Endometrial microvascular endothelial cells (primary cell): ENCODE results near the gene ZNF598. TPM values are rescaled to one million over a fixed set of nuclear protein-coding genes. Genes with fewer than 3 reads are reported as not detected.

ENCODE experiments used
- in situ Hi-C: cut with HindIII; loops from 2 replicates; pipeline ENCODE4 v1.10.0; 2017; ENCODE audit warnings: low sequenced_read_pairs, low pct_unique_long_range_greater_than_20kb; ENCODE audit errors: inconsistent ontology term
- total RNA-seq: library from RNA; depleted of rRNA; stranded (reverse); fragments of >200 nt; gene quantifications from one replicate; pipeline ENCODE4 v1.2.3, GENCODE V29; 2015; ENCODE audit errors: inconsistent ontology term

ZNF598 gene
- total RNA-seq, 1 donor from 2014 or later, result 50.6 TPM

DNA sequence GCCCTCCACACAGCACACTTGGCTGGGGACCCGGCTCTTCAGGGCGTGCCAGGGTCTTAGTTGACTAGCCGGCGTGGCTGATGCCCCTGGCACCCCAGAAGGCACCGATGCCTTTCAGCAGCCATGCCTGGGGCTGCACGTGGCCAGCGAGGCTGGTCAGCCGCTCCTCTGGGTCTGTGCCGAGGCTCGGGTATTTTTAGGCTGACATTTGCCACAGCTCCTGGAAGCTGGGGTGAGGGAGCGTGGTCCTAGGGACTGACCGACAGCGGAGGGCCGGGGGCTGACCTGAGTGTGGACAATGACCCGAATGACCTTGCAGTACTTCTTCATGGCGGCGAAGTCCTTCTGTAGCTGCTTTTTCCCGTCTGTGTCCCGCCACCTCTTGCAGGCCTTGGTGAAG is 59.1 kb downstream of the ZNF598 start:
- in situ Hi-C loops, result no loop called here

DNA sequence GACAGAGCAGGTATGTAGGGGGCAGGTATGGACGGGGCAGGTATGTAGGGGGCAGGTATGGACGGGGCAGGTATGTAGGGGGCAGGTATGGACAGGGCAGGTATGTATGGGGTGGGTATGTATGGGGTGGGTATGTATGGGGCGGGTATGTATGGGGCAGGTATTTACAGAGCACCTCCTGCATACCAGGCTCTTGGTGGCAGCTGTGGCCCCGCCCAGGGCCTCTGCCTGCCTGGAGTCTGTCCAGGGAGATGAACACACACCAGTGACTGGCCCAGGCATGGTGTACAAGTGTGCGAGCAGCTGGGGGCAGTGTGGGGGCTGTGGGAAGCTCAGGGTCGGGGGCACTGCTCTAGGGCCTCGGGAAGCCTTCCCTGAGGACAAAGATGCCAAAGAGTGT is 59.6 kb downstream of the ZNF598 start:
- in situ Hi-C loops, result no loop called here

DNA sequence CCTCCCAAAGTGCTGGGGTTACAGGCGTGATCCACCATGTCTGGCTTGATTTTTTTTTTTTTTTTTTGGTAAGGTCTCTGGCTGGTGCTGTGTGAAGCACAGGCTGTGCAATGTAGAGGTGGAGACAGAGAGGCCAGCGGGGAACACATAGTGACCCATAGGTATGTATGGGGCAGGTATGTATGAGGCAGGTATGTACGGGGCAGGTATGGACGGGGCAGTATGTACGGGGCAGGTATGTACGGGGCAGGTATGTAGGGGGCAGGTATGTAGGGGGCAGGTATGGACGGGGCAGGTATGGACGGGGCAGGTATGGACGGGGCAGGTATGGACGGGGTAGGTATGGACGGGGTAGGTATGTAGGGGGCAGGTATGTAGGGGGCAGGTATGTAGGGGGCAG is 60.1 kb downstream of the ZNF598 start:
- in situ Hi-C loops, result no loop called here

Other genes starting within 250 kb of the ZNF598 start
- 65.6 TPM for gene NME3, start 238.3 kb downstream of the ZNF598 start, total RNA-seq
- gene EME2, start 237.0 kb downstream of the ZNF598 start, total RNA-seq, result 3.5 TPM
- gene MRPS34, start 236.7 kb downstream of the ZNF598 start, total RNA-seq, result 148 TPM
- gene SPSB3, start 227.2 kb downstream of the ZNF598 start, total RNA-seq, result 35.5 TPM
- 96.6 TPM for gene NUBP2, start 226.9 kb downstream of the ZNF598 start, total RNA-seq
- not detected for gene IGFALS, start 216.1 kb downstream of the ZNF598 start, total RNA-seq
- gene HAGH, start 183.0 kb downstream of the ZNF598 start, total RNA-seq, result 73.6 TPM
- 71.5 TPM for gene FAHD1, start 182.6 kb downstream of the ZNF598 start, total RNA-seq
- not detected for gene MEIOB, start 137.7 kb downstream of the ZNF598 start, total RNA-seq
- gene HS3ST6, start 91.4 kb downstream of the ZNF598 start, total RNA-seq, result not detected
- gene MSRB1, start 66.6 kb downstream of the ZNF598 start, total RNA-seq, result 11.2 TPM
- gene RPL3L, start 55.1 kb downstream of the ZNF598 start, total RNA-seq, result not detected
- 270 TPM for gene NDUFB10, start 50.3 kb downstream of the ZNF598 start, total RNA-seq
- 2,988 TPM for gene RPS2, start 45.0 kb downstream of the ZNF598 start, total RNA-seq
- not detected for gene RNF151, start 43.0 kb downstream of the ZNF598 start, total RNA-seq
- gene TBL3, start 37.8 kb downstream of the ZNF598 start, total RNA-seq, result 79.9 TPM
- gene NOXO1, start 28.4 kb downstream of the ZNF598 start, total RNA-seq, result 0.09 TPM
- 17.2 TPM for gene GFER, start 25.6 kb downstream of the ZNF598 start, total RNA-seq
- not detected for gene SYNGR3, start 19.9 kb downstream of the ZNF598 start, total RNA-seq
- gene NPW, start 10.0 kb upstream of the ZNF598 start, total RNA-seq, result not detected
- 194 TPM for gene NHERF2, start 17.1 kb upstream of the ZNF598 start, total RNA-seq
- 38.8 TPM for gene NTHL1, start 38.0 kb upstream of the ZNF598 start, total RNA-seq
- 59.2 TPM for gene TSC2, start 38.2 kb upstream of the ZNF598 start, total RNA-seq
- gene PKD1, start 126.1 kb upstream of the ZNF598 start, total RNA-seq, result 53.8 TPM
- 0.74 TPM for gene RAB26, start 138.8 kb upstream of the ZNF598 start, total RNA-seq
- gene TRAF7, start 146.0 kb upstream of the ZNF598 start, total RNA-seq, result 87.3 TPM
- gene CASKIN1, start 186.8 kb upstream of the ZNF598 start, total RNA-seq, result not detected
- gene MLST8, start 195.6 kb upstream of the ZNF598 start, total RNA-seq, result 40.6 TPM
- 1.9 TPM for gene BRICD5, start 201.0 kb upstream of the ZNF598 start, total RNA-seq
- gene PGP, start 205.0 kb upstream of the ZNF598 start, total RNA-seq, result 21.6 TPM
- 34.6 TPM for gene E4F1, start 213.8 kb upstream of the ZNF598 start, total RNA-seq
- 0.09 TPM for gene DNASE1L2, start 226.6 kb upstream of the ZNF598 start, total RNA-seq
- 31.7 TPM for gene ECI1, start 241.8 kb upstream of the ZNF598 start, total RNA-seq